GM12892 (cell line): ENCODE data around the gene LAMA4.

Experiments
- POLR2A ChIP-seq: IDR thresholded peaks from 2 replicates; pipeline ENCODE4 v1.6.1; 2011; ENCODE audit warnings: low read depth, low read length, control low read depth
- POLR2AphosphoS5 ChIP-seq: IDR thresholded peaks from 2 replicates; pipeline ENCODE4 v1.6.1; 2011; ENCODE audit warnings: low read depth, low read length, control low read depth
- TAF1 ChIP-seq: IDR thresholded peaks from 2 replicates; pipeline ENCODE4 v1.6.1; 2011; ENCODE audit warnings: low read depth, mild to moderate bottlenecking, control low read depth, low read length, borderline replicate concordance

DNA sequence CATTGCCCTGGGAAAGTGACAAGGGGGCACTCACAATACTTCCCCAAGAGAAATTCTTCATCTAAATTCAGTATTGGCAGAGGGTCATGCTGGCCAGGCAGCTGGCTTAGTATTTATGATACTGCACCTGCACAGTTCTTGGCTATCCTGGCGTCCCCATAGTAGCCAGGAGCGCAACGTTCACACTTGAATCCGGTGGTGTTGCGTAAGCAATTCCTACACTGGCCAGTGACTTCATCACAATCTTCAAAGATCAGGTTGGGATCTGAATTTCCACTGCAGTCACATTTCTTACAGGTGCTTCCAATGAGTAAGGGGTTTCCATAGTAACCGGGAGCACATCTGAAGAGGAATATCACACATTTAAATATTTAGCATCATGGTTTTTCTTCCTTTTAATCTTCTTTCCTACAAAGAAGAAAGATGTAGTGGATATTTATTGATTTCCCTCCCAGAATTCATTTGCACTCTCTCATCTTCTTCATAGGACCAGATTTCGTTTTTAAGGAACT is 62.8 kb downstream of the LAMA4 start:
- no peak for TF ChIP-seq POLR2A
- TF ChIP-seq POLR2AphosphoS5: no peak
- no peak for TF ChIP-seq TAF1
